GM10248 (cell line): Measurements from ENCODE around the gene ANKRD13A.
"Not testable (repeated sequence)": the region's sequence is repeated elsewhere in the genome, so short reads cannot be mapped to it uniquely, and the experiment has no call there.

Source experiments
- CTCF ChIA-PET: fragments of 300-600 bp; sonication (Branson Sonifier 250); formaldehyde crosslinking; extraction: SDS; loops from one replicate; lab custom pipeline; 2021; ENCODE audit warnings: antibody characterized with exemption; lab: Yijun Ruan, JAX
- POLR2A ChIA-PET: fragments of 350-650 bp; sonication (Branson Sonifier 250); formaldehyde crosslinking; extraction: SDS; loops from one replicate; lab custom pipeline; 2020; ENCODE audit warnings: antibody characterized with exemption; lab: Yijun Ruan, JAX
- DNase-seq: peaks from one replicate; pipeline ENCODE4 v3.0.0; 2012; ENCODE audit errors: extremely low spot score
- TF ChIP-seq, protein P1 (sequence below): IDR thresholded peaks from 2 replicates; pipeline ENCODE4 v1.5.1; 2012; ENCODE audit warnings: mild to moderate bottlenecking, low read depth; ENCODE audit errors: extremely low read depth, missing control alignments, control extremely low read depth

The ANKRD13A gene

DNA sequence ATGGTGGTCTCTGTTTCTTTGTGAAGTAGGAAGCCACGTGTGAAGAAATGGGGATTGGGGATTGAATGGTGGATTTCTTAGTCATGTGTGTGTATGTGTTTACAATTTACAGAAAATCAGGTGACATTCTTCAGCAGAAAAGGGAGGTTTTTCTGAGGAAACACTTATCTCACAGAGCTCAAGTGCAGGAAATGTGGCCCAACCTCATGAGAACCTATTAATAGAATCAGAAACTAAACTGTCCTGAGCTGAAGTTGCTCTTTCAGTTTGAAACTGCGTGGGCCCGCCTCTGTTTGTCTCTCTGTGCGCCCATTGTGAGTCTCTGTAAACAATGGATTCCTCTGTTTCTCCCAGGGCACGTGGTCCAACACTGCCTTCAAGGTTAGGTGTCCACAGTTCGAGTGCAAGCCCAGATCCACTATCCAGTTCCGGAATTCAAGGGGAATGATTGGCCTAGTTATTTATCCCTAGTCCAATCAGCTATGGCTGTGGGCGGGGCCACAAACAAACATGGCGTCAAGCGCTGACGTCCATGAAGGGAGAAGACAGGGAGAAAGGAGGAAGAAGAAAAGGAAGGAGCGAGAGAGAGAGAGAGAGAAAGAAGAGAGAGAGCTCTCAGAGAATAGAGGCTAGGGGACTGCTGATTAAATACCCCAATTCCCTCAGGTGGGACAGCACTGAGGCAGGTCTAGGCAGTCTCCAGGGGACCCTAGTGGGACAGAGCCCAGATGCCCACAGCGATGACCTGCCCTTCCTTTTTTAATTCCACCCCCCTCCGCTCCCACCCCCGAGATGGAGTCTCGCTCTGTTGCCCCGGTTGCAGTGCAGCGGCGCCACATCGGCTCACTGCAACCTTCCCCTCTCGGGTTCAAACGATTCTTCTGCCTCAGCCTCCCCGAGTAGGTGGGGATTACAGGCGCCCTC is 80.5 kb downstream of the ANKRD13A start:
- DNase-seq, result peak; percentile 77
- CTCF ChIA-PET, result interaction anchor here (0.8 to 1.7 kb wide), 5 partner anchors 19 to 352 kb away, joined by 3 to 7 read pairs (median 5); no protein-coding TSS in a partner anchor
- TF ChIP-seq, protein P1, sequence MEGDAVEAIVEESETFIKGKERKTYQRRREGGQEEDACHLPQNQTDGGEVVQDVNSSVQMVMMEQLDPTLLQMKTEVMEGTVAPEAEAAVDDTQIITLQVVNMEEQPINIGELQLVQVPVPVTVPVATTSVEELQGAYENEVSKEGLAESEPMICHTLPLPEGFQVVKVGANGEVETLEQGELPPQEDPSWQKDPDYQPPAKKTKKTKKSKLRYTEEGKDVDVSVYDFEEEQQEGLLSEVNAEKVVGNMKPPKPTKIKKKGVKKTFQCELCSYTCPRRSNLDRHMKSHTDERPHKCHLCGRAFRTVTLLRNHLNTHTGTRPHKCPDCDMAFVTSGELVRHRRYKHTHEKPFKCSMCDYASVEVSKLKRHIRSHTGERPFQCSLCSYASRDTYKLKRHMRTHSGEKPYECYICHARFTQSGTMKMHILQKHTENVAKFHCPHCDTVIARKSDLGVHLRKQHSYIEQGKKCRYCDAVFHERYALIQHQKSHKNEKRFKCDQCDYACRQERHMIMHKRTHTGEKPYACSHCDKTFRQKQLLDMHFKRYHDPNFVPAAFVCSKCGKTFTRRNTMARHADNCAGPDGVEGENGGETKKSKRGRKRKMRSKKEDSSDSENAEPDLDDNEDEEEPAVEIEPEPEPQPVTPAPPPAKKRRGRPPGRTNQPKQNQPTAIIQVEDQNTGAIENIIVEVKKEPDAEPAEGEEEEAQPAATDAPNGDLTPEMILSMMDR, result no peak
- POLR2A ChIA-PET, result interaction anchor here (0.6 to 0.7 kb wide), 2 partner anchors 47 to 364 kb away, joined by 4 to 5 read pairs; no protein-coding TSS in a partner anchor

GRCh38 chr12:110080410-110080809 is 81.2 kb downstream of the ANKRD13A start:
- POLR2A ChIA-PET, result interaction anchor here (0.6 kb wide), 1 partner anchor 47 kb away, joined by 5 read pairs; no protein-coding TSS in a partner anchor
- TF ChIP-seq, protein P1, result no peak
- CTCF ChIA-PET, result interaction anchor here (1.3 to 1.7 kb wide), 3 partner anchors 19 to 24 kb away, joined by 3 to 7 read pairs (median 5); no protein-coding TSS in a partner anchor
- no peak for DNase-seq

DNA sequence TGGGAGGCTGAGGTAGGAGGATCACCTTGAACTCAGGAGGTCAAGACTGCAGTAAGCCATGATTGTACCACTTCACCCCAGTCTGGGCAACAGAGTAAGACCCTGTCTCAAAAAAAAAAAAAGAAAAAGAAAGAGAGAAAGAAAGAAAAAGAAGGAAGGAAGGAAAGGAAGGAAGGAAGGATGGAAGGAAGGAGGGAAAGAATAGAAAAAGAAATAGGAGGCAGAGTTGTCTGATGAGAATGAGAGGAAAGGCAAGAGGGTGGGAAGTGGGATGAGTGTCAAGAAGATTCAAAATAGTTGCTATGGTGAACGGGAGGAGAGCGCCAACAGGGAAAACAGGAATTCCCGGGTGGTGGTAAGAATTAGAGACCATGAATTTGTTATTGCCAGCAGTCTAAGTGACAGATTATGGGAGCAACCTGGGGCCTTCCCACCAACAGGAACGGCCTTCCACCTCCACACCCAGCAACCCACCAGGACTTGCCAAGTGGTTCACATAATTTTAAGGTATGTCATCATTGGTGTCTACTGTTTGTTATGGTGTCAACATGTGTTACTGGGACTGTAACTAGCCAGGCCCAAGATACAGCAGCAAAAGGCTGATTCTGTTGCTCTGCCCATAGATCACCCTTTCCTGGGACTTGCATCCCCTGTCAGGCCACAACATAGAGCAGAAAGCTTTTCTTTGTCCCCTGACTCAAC is 85.2 kb downstream of the ANKRD13A start:
- TF ChIP-seq, protein P1, result no peak
- DNase-seq, result no peak
- ChIA-PET POLR2A (no interaction called here), CTCF (interaction anchor here (1.0 to 1.2 kb wide), 2 partner anchors 115 to 347 kb away, joined by 3 read pairs; no protein-coding TSS in a partner anchor)

- CTCF ChIA-PET, result interaction anchor here (1.1 to 1.8 kb wide), 2 partner anchors 12 to 13 kb away, joined by 4 to 7 read pairs; no protein-coding TSS in a partner anchor
- POLR2A ChIA-PET, result not testable (repeated sequence)
These were observed 89.0 kb downstream of the ANKRD13A start for GRCh38 chr12:110088216-110088615.

DNA sequence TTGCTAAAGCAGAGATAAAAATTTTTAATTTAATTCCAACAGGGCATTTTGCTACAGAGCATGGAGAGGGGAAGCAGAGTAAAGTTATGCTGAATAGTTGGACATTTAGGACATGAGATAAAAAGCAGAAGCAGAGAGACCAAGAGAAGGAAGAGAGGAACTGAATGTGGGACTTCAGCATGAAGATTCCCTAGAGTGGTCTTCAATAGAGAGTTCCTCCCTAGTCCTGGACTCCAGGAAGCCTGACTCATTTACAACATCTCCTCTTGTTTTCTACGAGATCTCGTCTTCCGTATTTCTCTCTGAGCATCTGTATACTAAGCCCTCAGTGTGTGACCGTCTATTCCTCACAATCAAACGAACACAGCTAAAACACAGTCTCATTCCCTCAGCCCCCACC is 89.7 kb downstream of the ANKRD13A start:
- CTCF ChIA-PET, result interaction anchor here (0.6 to 2.7 kb wide), 3 partner anchors 11 to 342 kb away, joined by 3 to 14 read pairs (median 13); no protein-coding TSS in a partner anchor

More at GRCh38 chr12:110088216-110088615, 89.0 kb downstream of the ANKRD13A start:
- not testable (repeated sequence) for DNase-seq

More for the DNA sequence above, 89.7 kb downstream of the ANKRD13A start:
- DNase-seq, result no peak
- POLR2A ChIA-PET, result no interaction called here
- TF ChIP-seq, protein P1, result no peak
